CD4-positive, alpha-beta T cell treated with Interleukin-15 for 1 hour (primary cell): ENCODE data around the gene SLC25A17.
"Not testable (repeated sequence)": the region's sequence is repeated elsewhere in the genome, so short reads cannot be mapped to it uniquely, and the experiment has no call there.

Experiments used
- DNase-seq: peaks from one replicate; pipeline ENCODE4 v3.0.0-alpha.2; 2020

The SLC25A17 gene

DNA sequence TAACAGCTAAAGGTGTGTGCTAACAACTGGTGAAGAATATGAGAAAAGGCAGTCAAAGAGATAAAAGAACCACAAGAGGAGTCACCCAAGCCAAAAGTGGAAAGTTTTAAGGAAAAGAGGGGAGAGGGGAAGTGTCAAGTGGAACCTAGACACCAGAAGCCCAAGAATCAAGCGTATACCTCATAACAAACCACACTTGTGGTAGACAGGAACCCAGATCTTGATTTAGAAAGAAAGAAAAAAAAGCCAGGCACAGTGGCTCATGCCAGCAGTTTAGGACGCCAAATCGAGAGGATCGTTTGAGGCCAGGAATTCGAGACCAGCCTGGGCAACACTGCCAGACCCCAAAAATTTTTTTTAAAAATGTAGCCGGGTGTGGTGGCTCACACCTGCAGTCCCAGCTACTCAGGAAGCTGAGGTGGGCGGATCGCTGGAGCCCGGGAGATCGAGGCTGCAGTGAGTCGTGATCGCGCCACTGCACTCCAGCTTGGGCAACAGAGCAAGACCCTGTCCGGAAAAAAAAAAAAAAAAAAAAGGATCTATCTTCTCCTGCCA, 877 bp downstream of the SLC25A17 start:
- no peak for DNase-seq

DNA sequence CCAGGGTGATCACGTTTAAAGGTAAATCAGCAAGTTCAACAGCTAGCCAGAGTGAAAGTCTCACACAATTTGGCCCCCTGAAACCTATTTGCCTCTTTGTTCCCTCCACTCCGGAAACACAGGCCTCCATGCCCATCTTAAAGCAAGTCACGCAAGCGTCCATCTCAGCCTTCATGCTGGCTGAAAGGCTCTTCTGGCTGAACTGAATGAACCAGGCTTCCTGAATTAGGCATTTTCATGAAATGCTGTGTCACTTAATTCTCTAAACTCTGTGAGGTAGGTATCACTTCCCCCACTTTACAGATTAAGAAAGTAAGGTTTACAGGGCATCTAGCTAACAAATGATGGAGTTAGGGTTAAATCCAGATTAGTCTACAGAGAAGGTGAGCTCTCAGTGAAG, 1.4 kb downstream of the SLC25A17 start:
- no peak for DNase-seq

DNA sequence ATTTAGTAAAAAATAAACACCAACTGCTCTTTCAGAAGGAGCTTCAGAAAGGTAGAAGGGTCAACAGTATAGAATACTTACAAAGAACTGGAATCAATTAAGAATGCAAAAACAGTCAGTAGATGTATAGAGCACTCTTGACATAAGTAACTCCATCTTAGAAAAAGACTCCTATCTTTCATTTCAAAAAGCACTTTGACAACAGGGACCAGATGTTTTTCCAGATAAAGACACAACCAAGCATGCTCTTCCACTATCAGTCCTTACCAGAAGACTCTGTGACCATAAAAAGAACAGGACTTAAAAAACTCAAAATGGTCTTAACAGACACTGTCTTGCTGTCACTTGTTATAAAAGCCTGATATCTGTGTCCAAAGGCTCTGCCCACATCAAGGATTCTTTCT, 5.2 kb downstream of the SLC25A17 start:
- no peak for DNase-seq

DNA sequence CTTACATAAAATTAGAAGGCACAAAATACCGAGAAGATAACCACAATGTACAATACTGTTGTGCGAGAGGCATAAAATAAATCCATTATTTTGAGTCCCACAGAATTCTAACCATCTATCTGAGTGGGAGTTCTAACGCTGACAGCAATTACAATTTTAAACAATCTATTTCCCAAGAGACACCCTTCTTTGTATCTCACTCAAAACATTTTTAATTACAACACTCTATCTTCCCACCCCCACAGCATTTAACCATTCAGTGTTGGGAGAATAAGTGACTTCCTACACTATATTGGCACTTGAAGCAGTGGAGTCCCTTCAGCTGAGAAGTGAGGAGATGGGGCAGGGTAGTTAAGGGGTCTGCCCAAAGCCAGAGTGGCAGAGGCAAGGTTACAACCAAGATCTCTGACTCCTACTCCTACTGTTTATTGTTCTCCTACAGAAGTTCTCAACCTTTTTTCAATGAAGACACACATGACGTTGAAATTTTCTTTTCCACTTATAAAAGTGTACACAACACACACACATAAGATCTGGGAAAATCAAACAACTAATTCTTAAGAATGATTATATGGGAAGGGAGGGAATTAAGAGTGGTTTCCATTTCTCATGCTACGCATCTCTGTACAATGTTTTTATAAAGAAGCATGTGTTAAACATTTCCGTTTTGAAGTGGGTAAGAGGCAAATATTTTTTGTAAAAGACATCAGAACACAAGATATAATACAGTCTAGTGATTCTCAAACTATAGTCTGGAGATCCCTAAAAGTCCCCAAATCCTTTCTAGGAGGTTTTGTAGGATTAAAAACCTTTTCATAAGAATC, 10.9 kb downstream of the SLC25A17 start:
- DNase-seq = no peak

DNA sequence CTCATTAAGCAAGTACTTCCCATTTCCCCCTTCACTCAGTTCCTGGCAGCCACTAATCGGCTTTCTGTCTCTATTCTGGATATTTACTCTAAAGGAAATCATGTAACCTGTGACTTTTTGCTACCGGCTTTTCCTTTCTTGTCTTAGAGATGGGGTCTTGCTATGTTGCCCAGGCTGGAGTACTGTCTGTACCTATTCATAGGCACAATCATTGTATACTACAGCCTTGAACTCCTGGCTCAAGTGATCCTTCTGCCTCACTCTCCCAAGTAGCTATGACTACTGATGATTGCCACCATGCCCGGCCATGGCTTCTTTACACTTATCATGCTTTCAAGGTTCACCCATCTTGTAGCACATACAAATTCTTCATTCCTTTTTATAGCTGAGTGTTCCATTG, 12.4 kb downstream of the SLC25A17 start:
- no peak for DNase-seq

DNA sequence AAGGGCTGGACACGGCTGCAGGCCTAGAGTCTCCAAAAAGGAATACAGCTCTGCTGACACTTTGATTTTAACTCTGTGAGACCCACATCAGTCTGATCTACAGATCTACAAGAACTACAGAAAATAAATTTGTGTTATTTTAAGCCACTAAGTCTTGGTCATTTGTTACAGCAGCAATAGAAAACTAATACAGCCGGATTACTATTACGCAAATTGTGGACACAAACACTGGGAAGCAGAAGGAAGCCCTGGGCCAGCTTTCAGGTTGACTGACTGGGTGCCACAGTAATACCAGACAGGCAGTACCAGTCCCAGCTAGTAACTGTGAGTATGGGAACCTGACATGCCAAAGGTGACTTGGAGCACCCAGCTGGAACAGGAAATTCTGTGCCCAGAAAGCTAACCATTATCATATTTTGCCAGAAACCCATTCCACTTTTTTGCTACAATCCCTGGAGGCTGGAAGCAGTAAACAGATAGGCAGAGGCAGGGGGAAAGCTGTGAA, 13.4 kb downstream of the SLC25A17 start:
- no peak for DNase-seq

DNA sequence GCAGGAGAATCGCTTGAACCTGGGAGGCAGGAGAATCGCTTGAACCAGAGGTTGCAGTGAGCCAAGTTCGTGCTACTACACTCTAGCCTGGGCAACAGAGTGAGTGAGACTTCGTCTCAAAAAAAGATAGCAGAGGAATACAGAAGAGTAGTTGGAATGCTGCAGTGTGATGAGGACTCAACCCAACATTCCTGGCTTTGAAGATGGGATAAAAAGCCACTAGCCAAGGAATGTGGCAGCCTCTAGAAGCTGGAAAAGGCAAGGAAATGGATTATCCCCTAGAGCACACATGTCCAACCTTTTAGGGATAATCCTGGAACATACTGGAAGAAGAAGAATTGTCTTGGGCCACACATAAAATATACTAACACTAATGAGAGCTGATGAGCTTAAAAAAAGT, 13.9 kb downstream of the SLC25A17 start:
- DNase-seq = no peak

DNA sequence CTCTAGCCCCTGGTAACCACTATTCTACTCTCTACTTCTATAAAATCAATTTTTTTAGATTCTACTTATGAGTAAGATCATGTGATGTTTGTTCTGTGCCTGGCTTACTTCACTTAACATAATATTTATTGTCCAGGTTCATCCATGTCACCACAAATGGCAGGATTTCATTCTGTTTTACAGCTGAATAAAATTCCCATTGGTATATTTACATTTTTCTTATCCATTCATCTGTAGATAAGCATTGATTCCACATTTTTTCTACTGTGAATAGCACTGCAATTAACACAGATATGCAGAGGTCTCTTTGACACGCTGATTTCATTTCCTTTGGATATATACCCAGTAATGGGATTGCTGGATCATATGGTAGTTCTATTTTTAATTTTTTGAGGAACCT, 15.8 kb downstream of the SLC25A17 start:
- no peak for DNase-seq

DNA sequence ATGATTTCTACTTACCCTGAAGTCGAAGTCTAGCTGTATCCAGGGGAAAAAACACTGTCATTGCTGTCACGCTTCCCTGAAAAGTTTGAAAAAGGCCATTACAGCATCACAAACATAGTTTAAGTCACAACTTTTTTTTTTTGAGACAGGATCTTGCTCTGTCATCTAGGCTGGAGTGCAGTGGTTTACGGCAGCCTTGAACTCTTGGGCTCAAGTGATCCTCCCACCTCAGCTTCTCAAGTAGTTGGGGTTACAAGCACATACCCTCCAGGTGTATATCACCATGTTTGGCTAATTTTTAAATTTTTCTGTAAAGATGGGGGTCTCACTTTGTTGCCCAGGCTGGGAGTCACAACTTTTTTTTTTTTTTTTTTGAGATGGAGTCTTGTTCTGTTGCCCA, 20.1 kb downstream of the SLC25A17 start:
- no peak for DNase-seq

DNA sequence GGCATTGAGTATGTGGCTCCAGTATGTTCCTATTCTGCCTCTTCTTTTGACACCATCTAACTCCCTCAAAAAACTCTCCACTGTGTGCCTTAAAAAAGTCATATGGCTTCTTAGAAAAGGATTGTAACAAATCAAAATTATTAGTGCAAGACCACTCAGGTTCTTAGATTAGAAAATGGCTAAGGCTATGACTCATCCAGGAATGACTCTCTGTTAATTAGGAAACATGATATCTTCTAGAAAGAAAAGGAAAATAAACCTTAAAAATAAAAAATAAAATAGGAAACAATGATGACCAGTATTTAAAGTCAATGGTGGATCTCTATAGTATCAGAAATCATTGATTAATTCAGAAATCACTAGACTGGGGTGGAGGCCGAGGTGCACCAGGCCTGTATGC, 21.7 kb downstream of the SLC25A17 start:
- DNase-seq = no peak

DNA sequence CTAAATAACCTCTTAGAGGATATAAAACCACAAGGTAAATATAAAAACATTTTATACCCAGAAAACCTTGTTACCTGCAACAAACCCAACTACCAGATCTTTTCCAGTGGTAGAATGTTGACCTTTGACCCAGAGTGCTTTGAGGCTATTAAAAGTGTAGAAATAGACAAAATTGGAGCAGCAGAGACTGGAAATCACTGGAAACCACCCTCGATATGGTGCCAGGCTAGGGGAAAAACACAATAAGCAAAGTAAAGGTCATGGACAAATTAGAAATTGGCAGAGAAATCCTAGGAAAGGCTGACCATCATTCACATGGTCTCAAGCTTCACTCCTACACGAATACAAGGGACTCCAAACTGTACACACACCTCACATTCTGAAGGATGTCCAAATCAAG, 26.7 kb downstream of the SLC25A17 start:
- no peak for DNase-seq

DNA sequence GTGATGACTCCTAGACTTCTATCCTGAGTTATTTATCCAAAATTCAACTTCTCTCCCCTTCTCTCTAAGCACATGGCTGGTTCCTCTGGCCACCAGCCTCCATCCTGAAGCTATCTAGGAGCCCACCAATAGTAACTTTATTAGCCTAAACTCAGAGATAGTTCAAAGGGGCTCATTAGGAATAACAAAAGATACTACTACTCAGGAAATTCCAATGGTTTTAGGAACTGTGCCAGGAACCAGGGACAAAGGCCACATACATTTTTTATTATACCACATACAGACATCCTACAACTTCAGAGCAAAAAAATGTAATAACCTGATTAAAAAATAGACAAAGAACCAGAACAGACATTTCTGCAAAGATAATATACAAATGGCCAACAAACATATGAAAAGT, 27.9 kb downstream of the SLC25A17 start:
- DNase-seq = no peak

DNA sequence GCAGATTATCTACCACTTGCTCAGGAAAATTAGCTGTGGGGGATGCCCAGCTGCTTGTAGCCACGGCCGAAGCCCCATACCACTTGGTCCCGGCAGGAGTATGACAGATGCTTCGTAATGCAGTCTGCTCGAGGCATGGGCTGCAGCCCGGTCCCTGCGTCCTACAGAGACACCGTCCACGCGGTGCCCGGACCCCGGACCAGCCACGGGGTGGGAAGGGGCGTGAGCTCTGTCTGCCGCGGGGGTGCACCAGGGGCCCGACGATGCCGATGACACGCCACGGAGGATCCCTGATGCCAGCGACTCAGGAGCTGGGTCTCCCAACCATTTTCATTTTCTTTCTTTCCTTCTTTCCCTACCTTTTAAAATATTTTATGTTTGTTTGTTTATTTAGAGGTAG, 30.0 kb downstream of the SLC25A17 start:
- no peak for DNase-seq

DNA sequence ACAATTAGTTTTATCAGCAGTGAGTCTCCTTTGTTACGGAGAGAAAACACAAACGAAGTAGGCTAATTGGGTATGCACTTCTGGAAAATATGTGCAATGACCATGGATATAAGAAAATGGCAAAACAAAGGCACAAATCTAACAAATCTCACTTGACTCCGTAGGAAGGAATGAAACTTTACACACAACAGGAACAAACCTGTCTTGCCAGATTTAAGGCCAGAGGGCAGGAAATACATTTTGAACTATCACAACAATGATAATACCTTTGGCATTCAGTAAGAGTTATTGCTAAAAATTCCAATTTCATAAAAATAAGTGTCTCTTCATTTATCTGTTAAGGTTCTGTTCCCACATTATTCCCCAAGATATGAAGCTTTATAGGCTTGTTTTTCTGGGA, 36.6 kb downstream of the SLC25A17 start:
- no peak for DNase-seq

DNA sequence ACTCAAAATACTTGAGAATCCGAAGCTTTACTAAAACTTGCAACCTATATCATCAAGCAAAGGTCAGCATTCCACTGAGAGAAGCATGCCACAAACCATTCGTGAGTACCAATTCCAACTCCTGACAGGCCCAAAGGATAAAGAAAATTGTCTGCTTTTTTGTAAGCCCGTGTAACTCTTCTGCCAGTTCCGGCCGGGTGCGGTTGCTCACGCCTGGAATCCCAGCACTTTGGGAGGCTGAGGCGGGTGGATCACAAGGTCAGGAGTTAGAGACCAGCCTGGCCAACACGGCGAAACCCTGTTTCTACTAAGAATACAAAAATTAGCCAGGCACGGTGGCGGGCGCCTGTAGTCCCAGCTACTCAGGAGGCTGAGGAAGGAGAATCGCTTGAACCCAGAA, 37.4 kb downstream of the SLC25A17 start:
- not testable (repeated sequence) for DNase-seq

DNA sequence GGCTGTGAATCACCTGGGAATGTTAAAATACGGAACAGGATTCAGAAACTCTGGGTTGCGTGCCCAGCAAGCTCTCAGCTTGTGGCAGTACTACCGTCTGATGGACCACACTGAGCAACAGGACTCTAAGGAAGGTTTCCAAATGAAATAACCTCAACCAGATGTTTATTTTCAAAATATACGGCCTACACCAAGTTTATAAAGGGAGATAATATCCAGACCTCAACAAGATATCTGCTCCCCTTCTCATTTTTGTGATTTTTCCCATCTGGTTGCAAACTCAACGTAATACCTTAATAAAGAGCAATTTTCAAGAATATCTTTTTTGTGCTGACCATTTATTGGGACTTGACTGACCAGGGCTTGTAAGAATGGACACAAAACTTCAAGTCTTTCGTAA, 49.4 kb downstream of the SLC25A17 start:
- no peak for DNase-seq

DNA sequence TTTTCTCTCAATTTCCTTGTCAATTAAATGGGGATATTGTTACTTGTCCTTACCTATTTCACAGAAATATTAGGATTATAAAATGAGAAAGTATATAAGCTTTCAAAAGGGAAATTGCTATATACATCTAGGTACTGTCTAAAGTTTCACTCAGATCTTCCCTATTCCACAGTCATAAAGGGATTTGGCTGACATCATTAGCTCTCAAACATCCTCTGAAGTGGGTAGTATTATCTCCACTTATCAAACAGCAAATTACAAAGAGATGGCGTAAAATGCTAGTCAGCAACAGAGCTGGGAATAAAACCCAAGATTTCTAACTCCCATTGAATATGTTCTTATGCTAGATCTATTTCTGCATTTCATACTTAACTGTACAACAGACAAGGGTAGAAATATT, 50.9 kb downstream of the SLC25A17 start:
- no peak for DNase-seq

DNA sequence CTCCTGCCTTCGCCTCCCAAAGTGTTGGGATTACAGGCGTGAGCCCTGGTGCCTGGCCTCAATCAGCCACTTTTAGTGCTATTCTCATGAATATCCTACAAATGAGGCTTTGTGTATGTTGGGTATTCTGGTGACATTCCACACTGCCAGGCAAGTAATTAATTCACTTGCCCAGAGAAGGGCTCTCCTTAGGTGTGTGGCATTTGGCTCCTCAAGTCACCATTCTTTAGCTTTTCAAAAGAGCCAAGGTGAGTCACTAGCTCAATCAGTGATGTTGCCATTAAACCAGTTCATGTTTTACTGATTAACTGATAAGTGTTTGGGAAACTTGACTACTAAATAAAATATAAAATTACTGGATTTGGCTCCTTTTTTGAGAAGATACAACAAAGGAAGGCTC, 52.2 kb downstream of the SLC25A17 start:
- DNase-seq = no peak

DNA sequence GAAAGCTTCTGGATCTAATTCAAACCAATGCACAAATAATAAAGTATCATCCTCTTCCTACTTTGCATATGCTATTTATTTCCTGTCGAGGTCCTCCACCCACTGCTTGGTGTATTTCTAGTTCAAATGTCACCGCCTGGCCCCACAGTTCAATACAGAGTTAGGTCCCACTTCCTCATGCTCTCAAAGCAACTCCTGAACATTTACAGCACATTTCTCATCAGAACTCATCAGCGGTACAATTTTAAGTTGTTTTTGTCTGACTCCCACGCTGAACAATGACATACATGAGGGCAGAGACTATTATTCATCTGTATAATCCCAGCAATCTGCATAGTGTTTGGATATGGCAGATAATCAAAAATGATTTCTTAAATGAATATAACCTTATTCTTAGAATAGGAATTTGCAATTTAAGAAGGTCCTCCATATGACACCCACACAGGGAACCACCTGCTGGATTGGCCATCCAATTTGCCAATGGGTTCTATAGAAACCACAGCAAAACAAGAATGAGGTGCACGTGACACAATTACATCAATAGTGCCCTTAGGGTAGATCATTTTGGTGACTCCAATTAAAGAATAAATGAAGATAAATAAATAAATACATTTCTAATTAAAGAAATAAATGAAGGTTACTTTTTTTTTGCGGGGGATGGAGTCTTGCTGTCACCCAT, 54.2 kb downstream of the SLC25A17 start:
- peak; percentile 51 for DNase-seq

DNA sequence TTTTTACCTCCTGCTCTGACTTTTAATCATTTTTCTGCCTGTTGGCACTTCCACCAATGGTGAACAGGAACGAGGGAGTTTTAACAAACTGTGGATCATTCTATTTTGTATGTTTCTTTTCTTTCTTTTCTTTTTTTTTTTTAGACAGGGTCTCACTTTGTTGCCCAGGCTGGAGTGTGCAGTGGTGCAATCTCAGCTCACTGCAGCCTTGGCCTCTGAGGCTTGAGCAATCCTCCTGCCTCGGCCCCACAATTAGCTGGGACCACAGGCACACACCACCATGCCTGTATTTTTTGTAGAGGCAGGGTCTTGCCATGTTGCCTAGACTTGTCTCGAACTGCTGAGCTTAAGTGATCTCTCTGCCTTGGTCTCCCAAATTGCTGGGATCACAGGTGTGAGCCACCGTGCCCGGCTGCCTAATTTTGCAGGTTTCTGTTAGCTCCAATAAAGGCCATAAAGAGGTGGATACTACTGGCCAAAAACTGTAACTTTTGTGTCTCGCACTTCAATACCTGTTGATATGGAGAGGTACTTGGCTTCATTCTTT, 59.8 kb downstream of the SLC25A17 start:
- no peak for DNase-seq

DNA sequence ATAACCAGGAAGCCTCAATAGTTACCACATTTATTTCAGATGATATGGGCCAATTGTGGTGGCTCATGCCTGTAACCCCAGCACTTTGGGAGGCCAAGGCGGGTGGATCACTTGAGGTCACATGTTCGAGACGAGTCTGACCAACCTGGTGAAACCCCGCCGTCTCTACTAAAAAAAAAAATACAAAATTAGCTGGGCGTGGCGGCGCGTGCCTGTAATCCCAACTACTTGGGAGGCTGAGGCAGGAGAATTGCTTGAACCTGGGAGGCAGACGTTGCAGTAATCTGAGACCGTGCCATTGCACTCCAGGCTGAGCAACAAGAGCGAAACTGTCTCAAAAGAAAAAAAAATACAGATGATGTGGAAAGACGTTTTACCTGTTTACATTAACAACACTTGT, 60.3 kb downstream of the SLC25A17 start:
- DNase-seq = not testable (repeated sequence)

DNA sequence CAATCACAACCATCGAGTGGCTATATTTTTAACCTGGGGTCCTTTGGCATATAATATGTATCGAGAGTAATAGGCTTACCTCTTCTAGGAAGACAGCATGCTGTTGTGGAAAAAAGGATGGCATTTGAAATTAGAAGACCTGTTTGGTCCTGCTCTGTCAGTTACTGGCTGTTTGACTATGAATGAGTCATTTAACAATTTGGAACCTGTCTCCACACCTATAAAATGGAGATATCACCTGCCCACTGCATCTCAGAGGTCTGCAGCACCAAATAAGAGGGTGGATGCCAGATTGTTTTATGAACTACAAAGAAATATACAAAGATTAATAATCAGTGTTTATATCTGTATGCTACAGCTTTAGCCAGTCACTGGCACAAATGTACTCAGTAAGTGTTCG, 60.8 kb downstream of the SLC25A17 start:
- DNase-seq = no peak

DNA sequence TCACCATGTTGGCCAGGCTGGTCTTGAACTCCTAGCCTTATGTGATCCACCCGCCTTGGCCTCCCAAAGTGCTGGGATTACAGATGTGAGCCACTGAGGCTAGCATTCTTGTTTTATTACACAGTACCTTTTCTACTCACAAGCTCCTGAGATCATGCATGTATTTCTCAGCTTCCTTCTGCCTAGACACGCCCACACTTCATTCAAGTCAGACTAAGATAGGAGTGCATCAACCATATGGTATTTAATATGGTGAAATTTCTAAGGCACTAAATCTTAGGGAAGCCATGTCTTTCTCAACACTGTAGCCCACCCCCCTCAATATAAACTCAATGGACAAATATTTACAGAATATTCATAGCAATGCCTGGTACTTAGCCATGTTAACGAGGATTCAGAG, 62.1 kb downstream of the SLC25A17 start:
- no peak for DNase-seq

DNA sequence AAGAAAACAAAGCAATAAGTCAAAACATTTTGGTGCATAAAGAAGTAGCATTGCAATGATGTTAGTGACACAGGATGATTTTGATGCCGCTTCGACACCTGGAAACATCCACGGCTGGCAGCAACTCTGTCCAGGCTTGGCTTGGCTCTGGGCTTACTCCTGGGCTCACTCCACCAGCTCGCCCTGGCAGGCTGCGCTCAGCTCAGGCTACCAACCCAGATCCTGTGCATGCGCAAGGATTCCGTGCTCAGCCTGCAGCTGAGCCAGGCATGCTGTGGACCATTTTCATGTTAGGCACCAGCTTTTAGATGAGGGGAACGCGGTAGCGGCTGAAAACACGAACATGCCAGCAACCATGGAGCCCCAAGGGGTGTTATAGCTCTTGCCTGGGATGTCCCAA, 66.0 kb downstream of the SLC25A17 start:
- no peak for DNase-seq
